ENCODE data around the gene HYAL4.
A peak's percentile ranks its signal among the peaks of the same experiment; 100 is the strongest.

The HYAL4 gene

DNA sequence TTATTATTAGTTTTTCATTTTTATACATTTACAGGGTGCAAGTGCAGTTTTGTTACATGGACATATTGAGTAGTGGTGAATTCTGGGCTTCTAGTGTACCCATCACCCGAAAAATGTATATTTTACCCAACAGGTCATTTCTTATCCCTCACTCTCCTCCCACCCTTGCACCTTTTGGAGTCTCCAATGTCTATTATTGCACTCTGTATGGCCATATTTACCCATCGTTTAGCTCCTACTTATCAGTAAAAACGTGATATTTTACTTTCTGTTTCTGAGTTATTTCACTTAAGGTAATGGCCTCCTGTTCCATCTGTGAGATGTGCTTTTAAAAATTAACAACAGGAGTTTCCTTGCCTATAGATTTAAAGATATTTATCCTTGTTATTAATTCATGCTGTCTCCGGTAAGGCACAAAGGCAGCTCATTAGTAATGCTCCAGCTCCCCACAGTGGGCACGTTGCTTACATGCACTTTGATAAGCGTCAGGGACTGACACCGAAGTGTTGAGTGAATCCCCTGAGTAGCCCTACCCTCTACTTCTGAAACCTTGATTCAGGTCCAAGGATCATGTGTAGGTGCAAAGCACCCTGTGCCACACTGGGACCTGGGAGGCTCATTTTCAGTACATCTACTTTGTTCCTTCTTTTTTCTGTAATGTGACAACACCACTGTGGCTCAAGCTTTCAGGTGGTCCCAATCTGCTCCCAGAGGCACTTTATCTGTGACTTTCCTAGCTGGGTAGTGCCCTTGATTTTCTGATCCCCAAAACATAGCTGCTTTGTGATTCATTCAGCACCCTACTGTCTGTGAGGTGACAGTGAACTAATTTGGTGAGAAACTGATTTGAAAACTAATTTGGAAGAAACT lies 27.3 kb downstream of the HYAL4 start:
- in situ Hi-C loops (cut with HindIII; ENCODE audit: low sequenced_read_pairs): no loop called here
- H3K4me3 ChIP-seq (ENCODE audit: low read depth, low read length): no peak overlapping the region
- DNase-seq (ENCODE audit: low read depth): peak; percentile 19
- TF ChIP-seq CTCF (IDR thresholded peaks at IDR 0.05; ENCODE audit: low read depth, low read length, missing control alignments): peak; percentile 51

DNA sequence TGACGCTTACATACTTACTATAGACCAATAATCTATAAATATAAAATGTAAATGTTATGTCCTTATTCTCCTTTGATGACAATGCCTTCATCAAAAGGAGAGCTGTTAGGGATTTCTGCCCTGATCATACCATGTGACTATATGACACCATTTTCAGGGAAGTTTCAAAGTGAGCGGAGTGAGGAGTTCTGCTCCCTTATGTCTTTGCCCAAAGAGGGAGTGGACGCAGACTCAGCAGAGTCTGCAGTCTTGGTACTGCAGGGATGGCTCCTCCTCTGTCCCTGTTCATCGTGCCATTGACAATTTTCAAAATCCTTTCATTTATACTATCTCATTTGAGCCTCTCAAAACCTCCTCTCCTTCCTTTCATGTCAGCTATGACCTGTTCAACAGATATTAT lies 27.9 kb downstream of the HYAL4 start:
- DNase-seq (ENCODE audit: low read depth): no peak
- TF ChIP-seq CTCF (IDR thresholded peaks at IDR 0.05; ENCODE audit: low read depth, low read length, missing control alignments): no peak
- in situ Hi-C loops (cut with HindIII; ENCODE audit: low sequenced_read_pairs): no loop called here
- no peak overlapping the region for H3K4me3 ChIP-seq (ENCODE audit: low read depth, low read length)

GRCh38 chr7:123876557-123877256 lies 31.7 kb downstream of the HYAL4 start:
- TF ChIP-seq CTCF (IDR thresholded peaks at IDR 0.05; ENCODE audit: low read depth, low read length, missing control alignments): no peak
- DNase-seq (ENCODE audit: low read depth): no peak
- in situ Hi-C loops (cut with HindIII; ENCODE audit: low sequenced_read_pairs): no loop called here
- H3K4me3 ChIP-seq (ENCODE audit: low read depth, low read length): no peak overlapping the region

GRCh38 chr7:123879628-123880027 lies 34.7 kb downstream of the HYAL4 start:
- no peak for DNase-seq (ENCODE audit: low read depth)
- no peak overlapping the region for H3K4me3 ChIP-seq (ENCODE audit: low read depth, low read length)
- TF ChIP-seq CTCF (IDR thresholded peaks at IDR 0.05; ENCODE audit: low read depth, low read length, missing control alignments): no peak
- in situ Hi-C loops (cut with HindIII; ENCODE audit: low sequenced_read_pairs): no loop called here

DNA sequence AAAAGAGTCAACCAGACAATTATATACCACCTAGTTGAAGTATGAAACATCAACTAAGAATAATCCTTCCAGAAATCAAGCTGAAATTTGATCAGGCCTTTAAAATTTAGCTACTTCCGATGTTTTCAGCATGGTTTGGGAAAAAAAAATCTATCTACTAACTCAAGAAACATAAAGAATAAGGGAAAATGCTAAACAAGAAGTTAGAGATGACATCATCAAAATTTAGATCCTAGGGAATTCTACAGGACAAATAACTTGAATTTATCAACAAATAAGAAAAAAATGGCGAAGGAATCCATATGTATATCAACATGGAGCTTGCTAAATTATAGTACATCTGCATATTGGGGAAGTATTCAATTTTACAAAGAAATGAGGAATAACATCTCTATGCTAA lies 36.3 kb downstream of the HYAL4 start:
- no peak overlapping the region for H3K4me3 ChIP-seq (ENCODE audit: low read depth, low read length)
- no peak for TF ChIP-seq CTCF (IDR thresholded peaks at IDR 0.05; ENCODE audit: low read depth, low read length, missing control alignments)
- in situ Hi-C loops (cut with HindIII; ENCODE audit: low sequenced_read_pairs): no loop called here
- DNase-seq (ENCODE audit: low read depth): no peak

DNA sequence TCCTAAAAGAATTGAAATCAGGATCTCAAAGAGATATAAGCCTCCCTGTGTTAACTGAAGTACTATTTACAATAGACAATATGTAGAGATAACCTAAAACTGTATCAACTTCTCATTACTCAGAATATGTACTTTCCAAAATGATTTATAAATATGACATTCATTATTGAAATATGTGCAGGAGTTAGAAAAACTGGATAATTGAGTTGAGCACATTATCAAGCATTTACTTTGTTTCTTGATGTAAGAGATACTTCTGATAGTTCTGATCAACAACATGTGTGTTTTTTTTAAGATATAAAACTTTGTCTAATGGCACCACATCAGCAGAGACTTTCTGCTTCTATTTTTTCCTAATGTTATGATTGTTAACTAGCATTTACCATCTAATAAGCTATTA lies 38.2 kb downstream of the HYAL4 start:
- TF ChIP-seq CTCF (IDR thresholded peaks at IDR 0.05; ENCODE audit: low read depth, low read length, missing control alignments): no peak
- in situ Hi-C loops (cut with HindIII; ENCODE audit: low sequenced_read_pairs): no loop called here
- no peak overlapping the region for H3K4me3 ChIP-seq (ENCODE audit: low read depth, low read length)
- DNase-seq (ENCODE audit: low read depth): no peak

All from astrocyte of the cerebellum (primary cell).